Kidney (tissue), 14 donors: ENCODE results near the gene RHAG. TPM values are rescaled to one million over a fixed set of nuclear protein-coding genes. Genes with fewer than 3 reads are reported as not detected.

Experiments
- DNase-seq, 5 donors: peaks; one replicate each; pipeline ENCODE4 v3.0.0-alpha.2; 2013 to 2020
- FAIRE-seq: peaks from 2 replicates; lab custom pipeline; 2012; peaks lifted over from hg19 to GRCh38; lab: Jason Lieb, UNC
- H3K27ac ChIP-seq, 2 donors: one replicate each; pipeline ENCODE4 v1.7.0; 2013; ENCODE audit warnings: low read depth in 2 of 2, low read length in 2 of 2, inconsistent platforms in 1 of 2
- H3K27me3 ChIP-seq: one replicate; pipeline ENCODE4 v1.7.1; 2013; ENCODE audit warnings: low read length, inconsistent platforms; ENCODE audit not compliant: control insufficient read depth, insufficient read depth
- H3K36me3 ChIP-seq, 3 donors: one replicate each; pipeline versions ENCODE4 v1.7.0 to v1.7.1; 2013; ENCODE audit warnings: low read length in 3 of 3, control low read depth in 1 of 3, inconsistent platforms in 1 of 3; ENCODE audit not compliant: insufficient read depth in 3 of 3, control insufficient read depth in 2 of 3
- H3K4me1 ChIP-seq, 3 donors: one replicate each; pipeline versions ENCODE4 v1.7.0 to v1.7.1; 2013; ENCODE audit warnings: low read length in 3 of 3, inconsistent platforms in 1 of 3, low read depth in 1 of 3; ENCODE audit not compliant: control insufficient read depth in 2 of 3, insufficient read depth in 2 of 3
- H3K4me3 ChIP-seq, 3 donors: one replicate each; pipeline versions ENCODE4 v1.7.0 to v1.8.1; 2013; ENCODE audit warnings: low read length in 3 of 3, control low read depth in 1 of 3, inconsistent platforms in 1 of 3
- H3K9ac ChIP-seq, 3 donors: one replicate each; pipeline versions ENCODE4 v1.7.0 to v1.7.1; 2013; ENCODE audit warnings: low read length in 3 of 3, control low read depth in 1 of 3, inconsistent platforms in 1 of 3
- H3K9me3 ChIP-seq, 3 donors: one replicate each; pipeline versions ENCODE4 v1.7.0 to v1.7.1; 2013; ENCODE audit warnings: low read length in 3 of 3, control low read depth in 1 of 3, inconsistent platforms in 1 of 3; ENCODE audit not compliant: control insufficient read depth in 2 of 3, insufficient read depth in 1 of 3
- CTCF ChIP-seq: IDR thresholded peaks from 3 replicates; pipeline ENCODE4 v1.5.1; 2012; ENCODE audit warnings: mild to moderate bottlenecking, moderate library complexity, borderline replicate concordance; ENCODE audit not compliant: insufficient read depth; ENCODE audit errors: extremely low read depth
- intact Hi-C: fragments of 100-400 bp; cut with DNase I; formaldehyde crosslinking; loops from one replicate; pipeline ENCODE4 v1.11.1; 2022
- polyA plus RNA-seq: library from polyadenylated mRNA; stranded (reverse); fragments of 350-450 nt; fragmentation: Illumina TruSeq; extraction: RNeasy Lipid Tissue Mini Kit (QIAGEN cat#74804); gene quantifications from one replicate; pipeline ENCODE4 v1.2.3, GENCODE V29; 2014; ENCODE audit warnings: low read depth, low replicate concordance; ENCODE audit not compliant: insufficient read depth
- total RNA-seq: library from RNA; stranded (reverse); fragmentation: NEBNext Ultra II Directional; extraction: Animal tissue kit (Norgen Biotek cat#: 25700); gene quantifications from one replicate; pipeline ENCODE4 v1.2.1, GENCODE V29; 2021
- donor health status: control.
- donor health status: control.
- donor health status: control.
- donor health status: control.
- donor health status: control.
- donor health status: DM: yes; HTN: yes; CAD: no.
- donor health status: Normal renal cell carcinoma (clear cell type).

RHAG gene
- total and polyA plus RNA-seq, 2 donors from 2014 or later = not detected

GRCh38 chr6:49646942-49647341 is 10.3 kb upstream of the RHAG start:
- no peak for FAIRE-seq

GRCh38 chr6:49646130-49646824 is 9.6 kb upstream of the RHAG start:
- Histone ChIP-seq H3K27me3 (no peaks in the 10 kb centered on the region), H3K9ac (no peak overlapping the region), H3K9me3 (no peaks in the 10 kb centered on the region), H3K4me3 (no peak overlapping the region), H3K27ac (no peak overlapping the region), H3K4me1 (no peaks in the 10 kb centered on the region), H3K36me3 (no peaks in the 10 kb centered on the region)
- intact Hi-C loops = no loop called here
- DNase-seq (no peak), FAIRE-seq (no peak)
- TF ChIP-seq CTCF = no peak

More at GRCh38 chr6:49646942-49647341, 10.3 kb upstream of the RHAG start:
- no peaks in the 10 kb centered on the region for H3K27me3 ChIP-seq
- intact Hi-C loops = no loop called here
- no peaks in the 10 kb centered on the region for H3K36me3 ChIP-seq
- no peak overlapping the region for H3K27ac ChIP-seq
- DNase-seq = no peak
- no peak overlapping the region for H3K9ac ChIP-seq
- H3K4me1 ChIP-seq = no peaks in the 10 kb centered on the region
- no peak for TF ChIP-seq CTCF
- H3K4me3 ChIP-seq = no peak overlapping the region
- no peaks in the 10 kb centered on the region for H3K9me3 ChIP-seq

- TF ChIP-seq CTCF = no peak
- Histone ChIP-seq H3K4me1 (no peaks in the 10 kb centered on the region), H3K36me3 (no peaks in the 10 kb centered on the region), H3K27me3 (no peaks in the 10 kb centered on the region), H3K4me3 (no peak overlapping the region), H3K9ac (no peak overlapping the region), H3K9me3 (no peaks in the 10 kb centered on the region), H3K27ac (no peak overlapping the region)
- intact Hi-C loops = no loop called here
- no peak for DNase-seq
- FAIRE-seq = no peak
These were observed 8.5 kb upstream of the RHAG start for GRCh38 chr6:49645139-49645538.
